Right renal cortex interstitium (tissue), 3 donors: ENCODE measurements around the gene EIF4G3. TPM values are rescaled to one million over a fixed set of nuclear protein-coding genes. Genes with fewer than 3 reads are reported as not detected.
A peak's percentile ranks its signal among the peaks of the same experiment; 100 is the strongest.
"Not testable (repeated sequence)": the region's sequence is repeated elsewhere in the genome, so short reads cannot be mapped to it uniquely, and the experiment has no call there.

ENCODE experiments used
- DNase-seq, 3 donors: peaks; one replicate each; pipeline ENCODE4 v3.0.0-alpha.2; 2013; ENCODE audit warnings: low read depth in 3 of 3, low spot score in 2 of 3
- polyA plus RNA-seq, 3 donors: library from polyadenylated mRNA; unstranded; fragments of 120-200 nt; gene quantifications; one replicate each; pipeline ENCODE4 v1.2.1, GENCODE V29; 2013; ENCODE audit not compliant: insufficient read length in 3 of 3

Gene EIF4G3
- polyA plus RNA-seq, result 10 to 100 TPM; 65.2 to 70.7 (median 69.7) TPM

GRCh38 chr1:21176586-21177555 is at the start of gene EIF4G3:
Gene EIF4G3 (minus strand): TSS chr1:21176897. CDS start chr1:21002742, 174,155 bp downstream.
- DNase-seq, result peak; percentile 98 to 99 (median 98)

GRCh38 chr1:21225065-21225464 is 48.4 kb upstream of the EIF4G3 start:
- no peak for DNase-seq

- DNase-seq, result no peak
Measured at GRCh38 chr1:21220815-21221214, 44.1 kb upstream of the EIF4G3 start.

- DNase-seq, result no peak
Measured at GRCh38 chr1:21219674-21220073, 43.0 kb upstream of the EIF4G3 start.

- DNase-seq, result no peak
Measured at GRCh38 chr1:21217812-21218596, 41.3 kb upstream of the EIF4G3 start.

- DNase-seq, result no peak
Measured at GRCh38 chr1:21216835-21217811, 40.4 kb upstream of the EIF4G3 start.

GRCh38 chr1:21212126-21212525 is 35.4 kb upstream of the EIF4G3 start:
- DNase-seq, result no peak

GRCh38 chr1:21208137-21208700 is 31.5 kb upstream of the EIF4G3 start:
- DNase-seq, result not testable (repeated sequence)

GRCh38 chr1:21206117-21206516 is 29.4 kb upstream of the EIF4G3 start:
- DNase-seq, result no peak

GRCh38 chr1:21205416-21205815 is 28.7 kb upstream of the EIF4G3 start:
- DNase-seq, result no peak

GRCh38 chr1:21201650-21202049 is 25.0 kb upstream of the EIF4G3 start:
- no peak for DNase-seq

- not testable (repeated sequence) for DNase-seq
Measured at GRCh38 chr1:21201238-21201637, 24.5 kb upstream of the EIF4G3 start.

- no peak for DNase-seq
Measured at GRCh38 chr1:21200767-21201166, 24.1 kb upstream of the EIF4G3 start.

GRCh38 chr1:21198929-21199328 is 22.2 kb upstream of the EIF4G3 start:
- no peak for DNase-seq

GRCh38 chr1:21192871-21193270 is 16.2 kb upstream of the EIF4G3 start:
- DNase-seq, result no peak

- no peak for DNase-seq
Measured at GRCh38 chr1:21192284-21192683, 15.6 kb upstream of the EIF4G3 start.

- not testable (repeated sequence) for DNase-seq
Measured at GRCh38 chr1:21190771-21191170, 14.1 kb upstream of the EIF4G3 start.

- DNase-seq, result no peak
Measured at GRCh38 chr1:21189906-21190500, 13.3 kb upstream of the EIF4G3 start.

GRCh38 chr1:21189421-21189820 is 12.7 kb upstream of the EIF4G3 start:
- no peak for DNase-seq
